ENCODE data around the gene PRKAG2. TPM values are rescaled to one million over a fixed set of nuclear protein-coding genes. Genes with fewer than 3 reads are reported as not detected.

Gene PRKAG2
- total and polyA plus RNA-seq, 2 experiments from 2014 or later = 9.1 to 14.9 TPM

GRCh38 chr7:151761231-151761630 is 115.7 kb downstream of the PRKAG2 start (continued):
- TF ChIP-seq REST (IDR thresholded peaks at IDR 0.05; ENCODE audit: unreplicated experiment) (no peak), CREB1 (CRISPR knock-in tag; IDR thresholded peaks at IDR 0.05; ENCODE audit: low read depth) (no peak), ZNF114 (CRISPR knock-in tag; IDR thresholded peaks at IDR 0.05) (no peak)

- H3K4me1 ChIP-seq (ENCODE audit: insufficient read depth) = peaks cover 7% of the 10 kb centered on the region
- no peaks in the 10 kb centered on the region for H4K20me1 ChIP-seq (replicated peaks; ENCODE audit: insufficient read depth)
- DNase-seq (ENCODE audit: low spot score) (peak; percentile 93), ATAC-seq (peak; percentile 78)
- H3K4me1 Mint-ChIP-seq = peaks cover 41% of the 10 kb centered on the region
- peaks cover 31% of the 10 kb centered on the region for H3K27me3 Mint-ChIP-seq (ENCODE audit: insufficient read depth, low read depth, poor library complexity)
- no peaks in the 10 kb centered on the region for H3K9me3 Mint-ChIP-seq
- no peaks in the 10 kb centered on the region for H3K27me3 ChIP-seq (ENCODE audit: insufficient read depth)
- no peak overlapping the region for H3K4me3 ChIP-seq
- H3K4me3 Mint-ChIP-seq = no peak overlapping the region
- H3K27ac ChIP-seq (ENCODE audit: low read depth) = no peak overlapping the region
- no peaks in the 10 kb centered on the region for H3F3A ChIP-seq (replicated peaks; ENCODE audit: low read depth)
- H2AFZ ChIP-seq = 0 out of 2 replicates have a peak overlapping the region, but pooled peaks have one; percentile 78
- no peaks in the 10 kb centered on the region for H3K36me3 ChIP-seq (ENCODE audit: insufficient read depth)
- H3K9me2 ChIP-seq (ENCODE audit: insufficient read depth) = no peaks in the 10 kb centered on the region
- TF ChIP-seq EZH2 (IDR thresholded peaks at IDR 0.05; ENCODE audit: low read depth, unreplicated experiment) (no peak), CTCF (conservative IDR thresholded peaks at IDR 0.05; ENCODE audit: low read depth in 2 of 2) (peak; percentile 89 to 99)
- no peaks in the 10 kb centered on the region; the same call in 2 of the 3 replicates for H3K36me3 Mint-ChIP-seq (ENCODE audit: low read depth)
- H3K79me2 ChIP-seq (replicated peaks; ENCODE audit: insufficient read depth) = no peaks in the 10 kb centered on the region
- H3K4me2 ChIP-seq = no peak overlapping the region
- H3K27ac Mint-ChIP-seq = no peak overlapping the region
Measured at GRCh38 chr7:151759591-151760042, 117.3 kb downstream of the PRKAG2 start.

GRCh38 chr7:151758622-151759540 is 118.0 kb downstream of the PRKAG2 start:
- Mint-ChIP-seq H3K9me3 (no peaks in the 10 kb centered on the region; the same call in 2 of the 3 replicates), H3K4me1 (peaks cover 42% of the 10 kb centered on the region), H3K27me3 (ENCODE audit: insufficient read depth, low read depth, poor library complexity) (peaks cover 28% of the 10 kb centered on the region), H3K4me3 (no peak overlapping the region), H3K36me3 (ENCODE audit: low read depth) (no peaks in the 10 kb centered on the region; the same call in 2 of the 3 replicates), H3K27ac (no peak overlapping the region)
- DNase-seq (ENCODE audit: low spot score) = no peak
- Histone ChIP-seq H3F3A (replicated peaks; ENCODE audit: low read depth) (no peaks in the 10 kb centered on the region), H3K4me2 (no peak overlapping the region), H3K79me2 (replicated peaks; ENCODE audit: insufficient read depth) (no peaks in the 10 kb centered on the region), H4K20me1 (replicated peaks; ENCODE audit: insufficient read depth) (no peaks in the 10 kb centered on the region), H3K9me2 (ENCODE audit: insufficient read depth) (no peaks in the 10 kb centered on the region), H3K36me3 (ENCODE audit: insufficient read depth) (no peaks in the 10 kb centered on the region), H2AFZ (0 out of 2 replicates have a peak overlapping the region, but pooled peaks have one; percentile 78), H3K27me3 (ENCODE audit: insufficient read depth) (no peaks in the 10 kb centered on the region), H3K4me1 (ENCODE audit: insufficient read depth) (peaks cover 7% of the 10 kb centered on the region), H3K27ac (ENCODE audit: low read depth) (no peak overlapping the region), H3K4me3 (no peak overlapping the region)
- ATAC-seq = no peak
- TF ChIP-seq ZNF331 (CRISPR knock-in tag; IDR thresholded peaks at IDR 0.05; ENCODE audit: low read depth) (no peak), EZH2phosphoT487 (IDR thresholded peaks at IDR 0.05; ENCODE audit: unreplicated experiment) (no peak), EZH2 (IDR thresholded peaks at IDR 0.05; ENCODE audit: low read depth, unreplicated experiment) (no peak)
